ENCODE measurements around the gene ABI3.

The ABI3 gene

DNA sequence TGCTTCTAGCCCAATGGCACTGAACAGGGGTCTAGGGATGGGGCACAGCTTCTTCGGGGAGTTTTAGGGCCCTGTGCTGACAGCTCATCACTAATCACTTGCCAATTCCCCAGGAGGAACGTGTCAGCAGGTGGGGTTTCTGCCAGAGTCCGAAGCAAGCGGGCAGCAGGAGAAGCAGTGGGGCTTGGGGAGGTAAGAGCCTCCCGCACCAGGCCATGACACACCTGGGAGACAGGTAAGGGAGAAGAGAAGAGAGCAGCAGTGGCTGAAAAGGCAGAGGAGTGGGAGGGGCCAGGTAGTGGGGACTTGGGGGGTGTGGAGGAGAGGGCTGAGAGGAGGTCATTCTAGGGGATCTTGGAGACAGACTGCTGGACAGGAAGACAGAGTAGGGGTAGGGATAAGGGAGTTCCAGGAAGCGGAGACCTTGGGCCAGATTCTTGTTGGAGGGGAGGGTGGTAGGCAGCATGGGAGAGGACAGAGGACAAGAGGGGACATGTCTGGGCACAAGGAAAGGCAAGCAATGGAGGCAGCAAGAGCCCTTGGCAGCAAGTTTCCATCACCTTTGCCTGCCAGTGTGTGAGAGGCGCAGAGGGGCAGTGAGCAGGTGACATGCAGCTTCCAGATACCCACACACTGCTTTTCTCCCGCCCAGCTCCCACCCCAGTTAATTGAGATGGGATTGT, 15.2 kb downstream of the ABI3 start:
- DNase-seq (ENCODE audit: low read depth in 2 of 2) = no peak

DNA sequence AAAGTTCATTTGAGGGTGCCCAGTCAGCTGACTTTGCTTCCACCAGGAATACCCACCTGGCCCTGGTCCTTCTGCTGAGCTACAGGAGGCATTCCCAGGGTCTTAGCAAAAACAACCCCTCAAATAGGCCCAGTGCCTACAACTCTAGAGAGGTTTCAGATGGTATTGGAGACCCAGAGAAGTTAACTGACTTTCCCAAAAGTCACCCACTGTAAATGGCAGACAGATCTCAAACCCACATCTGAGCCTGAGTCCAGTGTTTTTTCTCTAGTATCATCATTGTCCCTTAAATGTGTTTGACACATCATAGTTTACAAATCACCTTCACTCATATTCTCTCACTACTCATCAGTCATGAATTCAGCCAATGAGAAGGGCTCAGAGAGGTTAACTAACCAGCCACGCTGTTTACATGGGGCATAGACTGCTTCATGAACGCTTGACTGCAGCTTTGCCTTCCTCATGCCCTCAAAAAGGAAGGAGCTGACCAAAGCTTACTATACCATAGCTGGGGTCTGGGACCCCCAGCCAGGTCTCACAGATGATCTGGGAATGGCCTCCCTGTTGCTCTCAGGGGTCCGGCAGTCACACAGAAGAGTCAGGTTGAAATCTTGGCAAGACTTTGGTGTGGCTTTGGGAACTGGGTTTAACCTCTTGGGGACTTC, 16.4 kb downstream of the ABI3 start:
- no peak for DNase-seq (ENCODE audit: low read depth in 2 of 2)

DNA sequence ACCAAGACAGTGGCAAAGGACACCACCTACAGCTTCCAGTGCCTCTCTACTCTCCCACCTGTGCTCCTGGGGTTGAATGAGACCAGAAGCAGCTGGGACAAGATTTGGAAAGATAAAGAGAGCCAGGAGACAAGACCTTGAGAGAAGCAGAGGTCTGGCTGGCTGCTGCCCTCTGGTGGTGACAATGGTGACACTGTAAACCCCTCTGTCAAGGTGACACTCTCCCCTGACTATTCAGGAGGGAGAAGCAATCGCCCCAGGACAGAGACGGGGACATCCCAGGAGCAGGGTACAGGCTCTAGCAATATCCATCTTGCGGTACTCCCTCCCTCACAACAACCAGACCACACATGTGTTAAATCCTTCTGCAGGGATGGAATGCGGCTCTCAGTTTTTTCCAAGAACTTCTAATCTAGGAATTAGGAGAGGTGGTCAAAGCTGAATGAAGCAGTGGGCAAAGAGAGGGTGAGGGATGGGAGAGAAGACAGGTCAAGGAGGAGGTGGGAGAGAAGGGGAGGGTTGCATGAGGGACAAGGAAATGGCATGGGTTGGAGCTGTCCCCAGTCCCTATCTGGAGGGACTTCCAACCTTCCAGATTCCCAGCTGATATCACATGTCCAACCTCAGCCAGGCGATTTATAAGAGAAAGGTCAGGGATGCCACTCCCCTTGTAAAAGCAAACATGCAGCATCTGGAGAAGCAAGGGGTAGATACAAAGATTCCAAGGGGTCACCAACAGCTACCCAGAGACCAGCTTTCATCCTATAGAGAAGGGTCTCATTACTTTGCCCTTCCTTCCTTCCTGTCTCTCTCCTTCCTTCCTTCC, 17.1 kb downstream of the ABI3 start:
- peak; percentile 60 to 67 for DNase-seq (ENCODE audit: low read depth in 2 of 2)

DNA sequence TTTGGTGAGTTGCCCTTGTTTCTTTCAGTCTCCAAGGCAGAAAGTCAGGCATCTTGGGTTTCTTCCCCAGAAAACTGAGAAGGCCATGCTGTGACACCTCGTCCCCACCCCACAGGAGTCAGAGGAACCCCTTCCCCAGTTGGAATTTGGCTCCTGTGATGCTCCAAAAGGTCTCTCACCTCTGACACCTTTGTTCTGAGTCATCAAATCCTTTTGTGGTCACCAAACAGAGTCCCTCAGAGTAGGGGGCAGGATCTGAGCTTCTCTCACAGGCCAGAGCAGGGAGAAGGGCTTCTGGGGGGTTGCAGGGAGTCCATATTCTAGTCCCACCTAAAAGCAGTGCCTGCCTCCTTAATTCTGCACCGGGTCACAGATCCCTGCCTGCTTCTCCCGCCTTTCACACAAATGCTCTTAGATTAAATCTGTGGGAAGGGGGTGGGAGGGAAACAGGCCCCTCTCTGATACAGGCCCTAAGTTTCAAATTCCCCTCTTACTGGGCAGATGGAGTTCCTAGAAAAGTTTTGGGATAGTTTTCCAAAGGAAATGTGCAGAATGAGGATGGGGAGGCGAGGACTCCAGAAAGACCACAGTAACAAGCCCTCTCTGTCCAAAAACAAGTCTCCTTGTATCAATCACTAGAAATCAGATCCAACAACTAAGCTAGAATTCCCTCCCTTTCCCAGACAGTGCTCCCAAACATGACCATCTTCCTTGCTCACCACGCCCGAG, 18.7 kb downstream of the ABI3 start:
- DNase-seq (ENCODE audit: low read depth in 2 of 2) = no peak

DNA sequence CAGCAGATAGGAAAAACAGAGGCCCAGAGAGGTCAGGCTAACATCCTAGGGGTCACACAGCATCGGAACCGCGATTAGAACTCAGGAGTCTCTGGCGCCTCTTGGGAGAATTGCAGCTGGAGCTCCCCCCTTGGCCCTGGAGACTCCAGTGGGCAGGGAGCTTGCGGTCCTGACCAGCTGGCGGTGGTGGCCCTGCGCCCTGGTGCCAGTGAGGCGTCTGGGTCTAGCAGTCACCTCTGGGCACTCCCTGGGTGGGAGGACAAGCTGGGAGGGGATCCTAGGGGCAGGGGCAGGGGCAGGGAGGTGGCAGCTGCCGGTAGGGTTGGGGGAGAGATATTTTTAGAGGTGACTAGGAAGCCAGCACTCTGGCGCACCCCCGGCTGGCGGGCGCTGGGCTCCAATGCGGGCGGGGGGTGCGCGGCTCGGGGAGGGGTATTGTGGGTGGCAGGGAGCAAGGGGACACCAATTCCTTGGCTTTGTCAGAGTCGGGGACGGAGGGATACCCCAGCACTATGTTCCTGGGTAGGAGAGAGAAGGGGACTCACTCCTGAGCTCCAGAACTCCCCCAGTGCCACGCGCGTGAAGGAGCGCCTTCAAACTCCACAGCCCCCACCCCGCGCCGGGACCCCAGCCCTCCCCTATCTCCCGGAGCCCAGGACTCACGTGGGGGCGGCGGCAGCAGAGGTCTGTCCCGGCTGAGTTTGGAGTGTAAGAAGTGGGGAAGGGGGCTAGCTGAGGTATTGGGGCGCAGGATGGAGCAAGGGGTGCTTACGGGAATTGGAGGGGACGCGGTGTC, 19.5 kb downstream of the ABI3 start:
- DNase-seq (ENCODE audit: low read depth in 2 of 2) = no peak

DNA sequence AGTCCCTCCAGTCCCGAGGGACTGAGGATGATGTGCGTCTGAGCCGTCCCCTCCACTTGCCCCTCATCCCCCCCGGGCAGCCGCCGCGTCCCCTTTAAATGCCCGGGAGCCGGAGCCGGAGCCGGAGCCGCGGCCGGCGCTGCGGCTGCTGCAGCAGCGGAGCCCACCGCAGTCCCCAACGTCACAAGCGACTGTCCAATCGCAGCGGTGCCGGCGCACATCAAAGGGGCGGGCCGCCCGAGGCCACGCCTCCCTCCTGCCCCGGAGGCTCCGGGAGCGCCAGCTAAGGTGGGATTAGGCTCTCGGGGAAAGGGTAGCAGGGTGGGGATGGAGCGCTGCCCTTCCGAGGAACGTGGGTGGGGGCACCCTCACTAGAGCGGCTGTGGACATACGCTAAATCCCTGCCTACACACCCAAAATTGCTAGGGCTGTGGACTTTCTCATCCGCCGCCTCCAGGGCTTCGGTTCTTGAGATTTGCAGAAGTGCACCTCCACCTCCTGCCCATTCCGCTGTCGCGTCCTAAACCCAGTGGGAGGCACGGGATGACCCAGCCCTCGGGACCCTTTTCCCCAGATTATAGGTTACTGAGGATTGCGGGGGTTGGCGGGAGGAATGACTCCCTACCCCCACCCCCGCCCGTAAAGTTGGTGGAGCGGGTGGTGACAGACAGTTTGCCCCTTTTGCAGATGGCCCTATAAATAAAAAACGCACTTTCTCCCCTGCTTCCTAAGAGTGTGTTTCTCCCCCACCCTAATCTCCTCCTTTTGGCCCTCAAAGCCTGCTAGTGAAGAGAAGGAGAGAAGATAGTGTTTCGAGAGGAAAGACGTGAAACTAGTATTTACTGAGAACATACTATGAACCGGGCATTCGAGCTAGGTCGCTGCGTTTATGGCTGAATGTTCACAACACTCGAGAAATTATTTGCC, 20.4 kb downstream of the ABI3 start, which contains the start of gene PHOSPHO1:
Gene PHOSPHO1 (minus strand): TSS at position 152 of the 927 bp plus-strand sequence. CDS start 4,096 bp downstream, outside the sequence.
- peak; percentile 48 to 73 for DNase-seq (ENCODE audit: low read depth in 2 of 2)

DNA sequence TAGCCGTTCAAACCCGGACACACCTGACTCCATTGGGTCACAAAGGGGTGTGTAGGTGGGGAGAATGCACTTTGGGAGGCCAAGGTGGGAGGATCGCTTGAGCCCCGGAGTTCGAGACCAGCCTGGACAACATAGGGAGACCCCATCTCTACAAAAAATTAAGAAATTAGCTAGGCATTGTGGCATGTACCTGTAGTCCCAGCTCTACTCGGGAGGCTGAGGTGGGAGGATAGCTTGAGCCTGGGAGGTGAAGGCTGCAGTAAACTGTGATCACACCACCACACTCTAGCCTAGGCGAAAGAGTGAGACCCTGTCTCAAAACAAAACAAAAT, 21.0 kb downstream of the ABI3 start:
- DNase-seq (ENCODE audit: low read depth in 2 of 2) = no peak

DNA sequence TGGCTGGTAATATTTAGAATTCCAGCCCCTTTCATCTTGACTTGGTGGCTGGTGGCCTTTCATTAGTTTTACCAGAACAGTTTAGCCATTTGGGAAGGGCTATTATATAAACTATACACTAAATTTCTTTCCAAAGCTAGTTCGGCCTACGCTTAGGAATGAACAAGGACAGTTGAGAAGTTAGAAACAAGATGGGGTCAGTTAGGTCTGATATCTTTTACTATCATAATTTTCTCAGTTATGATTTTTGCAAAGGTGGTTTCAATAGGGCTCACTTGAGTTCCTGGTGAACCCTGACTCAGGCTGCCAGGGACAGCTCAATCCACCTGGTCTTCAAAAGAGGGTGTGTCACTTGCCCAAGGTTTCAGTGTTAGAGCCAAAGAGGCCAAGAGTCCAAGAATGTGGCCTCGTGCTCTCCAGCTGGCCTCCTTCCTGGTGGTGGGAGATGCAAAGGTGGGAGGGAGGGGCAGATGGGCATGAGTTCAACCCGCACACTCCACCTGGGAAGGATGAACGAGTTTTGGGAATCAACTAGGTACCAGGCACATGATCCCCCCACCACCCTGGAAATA, 24.1 kb downstream of the ABI3 start:
- no peak for DNase-seq (ENCODE audit: low read depth in 2 of 2)

DNA sequence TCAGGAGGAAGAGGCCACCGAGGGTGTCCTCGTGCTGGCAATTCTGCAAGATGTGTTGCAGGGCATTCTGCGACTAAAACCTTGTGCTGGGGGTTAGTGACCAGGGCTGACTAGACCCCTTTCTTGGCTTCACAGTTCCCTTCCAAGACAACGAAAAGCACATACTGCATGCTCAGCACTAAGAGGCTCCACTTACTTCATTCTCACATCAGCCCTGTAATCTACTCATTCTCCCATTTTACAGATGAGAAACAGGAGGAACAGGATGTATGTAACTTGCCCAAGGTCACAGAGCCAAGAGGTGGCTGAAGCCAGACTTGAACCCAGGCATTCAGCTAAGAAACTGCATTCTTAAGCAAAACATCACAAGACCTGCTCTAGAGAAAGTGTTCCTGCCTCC, 25.4 kb downstream of the ABI3 start:
- DNase-seq (ENCODE audit: low read depth in 2 of 2) = no peak

DNA sequence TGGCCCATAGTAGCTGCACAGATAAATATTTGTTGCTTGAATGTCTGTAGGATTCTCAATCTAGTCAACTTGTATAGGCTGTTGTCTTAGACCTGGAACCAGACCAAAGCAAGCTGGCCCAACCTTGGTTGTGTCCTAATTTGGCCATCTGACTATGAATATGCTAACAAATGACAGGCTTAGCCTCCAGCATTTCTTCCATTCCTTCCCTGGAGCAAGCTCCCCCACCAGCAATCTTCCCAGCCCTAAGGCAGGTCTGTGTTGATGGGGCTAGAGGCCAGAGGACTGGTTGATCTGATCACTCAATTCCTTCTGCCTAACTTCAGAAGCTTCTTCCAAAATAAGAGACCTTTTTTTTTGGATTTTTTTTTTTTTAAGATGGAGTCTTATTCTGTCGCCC, 29.5 kb downstream of the ABI3 start:
- no peak for DNase-seq (ENCODE audit: low read depth in 2 of 2)

DNA sequence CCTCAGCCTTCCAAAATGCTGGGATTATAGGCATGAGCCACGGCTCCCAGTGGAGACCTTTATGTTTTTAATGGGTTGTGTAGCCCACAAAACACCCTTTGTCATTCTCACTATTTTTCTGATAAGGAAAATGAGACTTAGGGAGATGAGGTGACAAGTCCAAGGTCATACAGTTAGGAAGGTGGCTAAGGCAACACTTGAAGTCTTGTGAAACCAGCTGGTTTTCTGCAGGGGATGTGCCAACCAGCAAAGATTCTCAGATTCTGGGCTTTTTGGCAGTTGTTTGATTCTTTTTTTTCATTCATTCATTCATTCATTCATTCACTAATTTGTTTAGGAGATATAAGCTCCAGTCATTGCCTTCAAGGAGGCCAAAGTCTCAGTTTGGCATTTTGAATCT, 30.1 kb downstream of the ABI3 start:
- no peak for DNase-seq (ENCODE audit: low read depth in 2 of 2)

DNA sequence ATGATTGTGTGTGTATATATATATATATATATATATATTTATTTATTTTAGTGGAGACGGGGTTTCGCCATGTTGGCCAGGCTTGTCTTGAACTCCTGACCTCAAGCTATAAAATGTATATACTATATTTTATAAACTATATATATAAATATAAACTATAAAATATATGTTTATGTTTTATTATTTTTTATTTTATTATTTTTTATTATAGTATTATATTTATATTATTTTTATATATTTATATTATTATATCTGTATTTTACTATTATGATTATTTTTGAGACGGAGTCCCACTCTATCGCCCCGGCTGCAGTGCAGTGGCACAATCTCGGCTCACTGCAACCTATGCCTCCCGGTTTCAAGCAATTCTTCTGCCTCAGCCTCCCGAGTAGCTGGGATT, 30.5 kb downstream of the ABI3 start:
- no peak for DNase-seq (ENCODE audit: low read depth in 2 of 2)

DNA sequence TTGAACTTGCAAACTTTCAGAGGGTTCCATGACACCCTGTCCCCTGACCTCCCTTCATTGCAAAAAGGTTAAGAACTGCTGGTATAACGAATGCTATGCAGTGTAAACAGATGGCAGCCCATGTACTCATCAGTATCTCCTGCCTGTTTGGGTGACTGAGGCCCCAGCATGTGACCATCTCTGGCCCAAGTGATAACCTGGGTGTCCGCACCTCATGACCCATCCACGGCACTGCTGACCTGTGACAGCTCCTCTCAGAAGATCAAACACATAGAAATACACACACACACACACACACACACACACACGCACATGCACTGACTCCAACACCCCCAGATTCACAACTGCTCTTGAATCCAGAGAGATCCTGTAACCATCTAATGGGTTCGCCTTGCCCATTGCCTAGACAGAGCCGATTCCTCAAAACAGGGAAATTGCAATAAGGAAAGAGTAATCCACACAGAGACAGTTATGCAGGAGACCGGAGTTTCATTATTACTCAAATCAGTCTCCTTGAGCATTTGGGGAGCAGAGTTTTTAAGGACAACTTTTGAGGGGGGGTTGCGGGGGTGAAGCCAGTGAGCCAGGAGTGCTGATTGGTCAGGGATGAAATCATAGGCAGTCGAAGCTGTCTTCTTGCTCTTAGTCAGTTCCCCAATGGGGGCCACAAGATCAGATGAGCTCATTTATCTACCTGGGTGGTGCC, 31.3 kb downstream of the ABI3 start:
- DNase-seq (ENCODE audit: low read depth in 2 of 2) = no peak

DNA sequence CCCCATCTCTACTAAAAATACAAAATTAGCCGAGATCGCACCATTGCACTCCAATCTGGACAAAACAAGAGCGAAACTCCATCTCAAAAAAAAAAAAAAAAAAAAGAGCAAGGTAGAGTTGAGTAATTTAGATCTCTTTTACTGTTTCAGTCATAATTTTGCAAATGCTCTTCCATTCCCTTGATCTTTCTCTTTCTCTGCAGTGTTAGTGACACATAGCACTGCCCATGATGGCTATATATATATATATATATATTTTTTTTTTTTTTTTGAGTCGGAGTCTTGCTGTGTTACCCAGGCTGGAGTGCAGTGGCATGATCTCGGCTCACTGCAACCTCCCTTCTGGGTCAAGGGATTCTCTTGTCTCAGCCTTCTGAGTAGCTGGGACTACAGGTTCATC, 32.3 kb downstream of the ABI3 start:
- DNase-seq (ENCODE audit: low read depth in 2 of 2) = no peak

DNA sequence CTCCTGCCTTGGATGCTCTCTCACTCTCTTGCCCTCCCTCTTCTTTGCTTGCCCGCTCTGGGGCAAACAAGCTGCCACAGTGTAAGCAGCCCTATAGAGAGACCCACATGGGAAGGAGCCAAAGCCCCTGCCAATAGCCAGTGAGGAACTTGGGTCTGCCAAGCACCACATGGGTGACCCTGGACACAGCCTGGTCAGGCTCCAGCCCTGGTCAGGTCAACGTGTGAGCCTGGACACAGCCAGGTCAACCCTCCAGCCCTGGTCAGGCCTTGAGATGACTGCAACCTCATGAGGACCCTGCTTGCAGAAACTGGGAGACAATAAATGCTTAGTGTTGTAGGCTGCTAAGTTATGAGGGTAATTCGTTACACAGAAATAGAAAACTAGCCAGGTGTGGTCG, 34.3 kb downstream of the ABI3 start:
- no peak for DNase-seq (ENCODE audit: low read depth in 2 of 2)

DNA sequence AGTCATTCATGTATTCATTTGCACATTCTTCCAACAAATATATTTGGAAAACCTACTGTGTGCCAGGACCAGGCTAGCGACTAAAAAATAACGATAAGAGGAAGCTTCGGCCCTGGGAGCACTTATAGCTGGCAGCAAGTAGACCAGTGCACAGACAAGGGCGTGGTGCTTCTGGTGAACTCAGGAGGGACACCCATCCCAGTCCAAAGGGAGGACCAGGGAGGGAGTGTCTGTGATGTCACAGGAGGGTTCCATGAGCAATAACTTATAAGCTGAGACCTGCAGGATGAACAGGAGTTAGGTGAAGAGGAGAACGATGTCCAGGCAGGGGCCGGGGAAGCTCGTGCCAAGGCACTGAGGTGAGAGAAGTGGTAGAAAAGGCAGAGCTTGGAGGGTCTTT, 37.4 kb downstream of the ABI3 start:
- DNase-seq (ENCODE audit: low read depth in 2 of 2) = no peak

DNA sequence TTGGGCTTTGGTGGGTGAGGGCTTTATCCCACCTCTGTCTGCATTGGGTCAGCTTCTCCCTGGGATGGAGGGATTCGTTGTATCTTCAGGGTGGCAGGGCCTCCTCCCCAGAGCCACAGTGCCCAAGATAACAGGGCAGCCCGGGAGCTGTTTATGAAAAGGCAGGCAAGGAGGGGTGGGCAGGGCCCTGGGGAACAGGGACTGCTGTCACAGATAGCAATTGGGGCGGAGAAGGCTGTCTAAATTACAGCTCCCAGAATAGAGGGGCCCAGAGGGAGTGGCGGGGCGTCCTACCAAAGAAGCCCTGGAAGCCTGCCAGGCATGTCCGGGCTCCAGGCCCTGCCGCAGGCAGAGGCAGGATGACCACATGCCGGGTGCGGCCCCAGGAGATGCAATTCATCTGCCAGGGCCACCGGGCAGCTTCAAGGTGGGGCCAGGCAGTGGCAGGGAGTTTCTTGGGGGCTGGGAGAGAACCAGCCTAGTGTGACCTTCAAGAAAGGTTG, 38.8 kb downstream of the ABI3 start:
- no peak for DNase-seq (ENCODE audit: low read depth in 2 of 2)

DNA sequence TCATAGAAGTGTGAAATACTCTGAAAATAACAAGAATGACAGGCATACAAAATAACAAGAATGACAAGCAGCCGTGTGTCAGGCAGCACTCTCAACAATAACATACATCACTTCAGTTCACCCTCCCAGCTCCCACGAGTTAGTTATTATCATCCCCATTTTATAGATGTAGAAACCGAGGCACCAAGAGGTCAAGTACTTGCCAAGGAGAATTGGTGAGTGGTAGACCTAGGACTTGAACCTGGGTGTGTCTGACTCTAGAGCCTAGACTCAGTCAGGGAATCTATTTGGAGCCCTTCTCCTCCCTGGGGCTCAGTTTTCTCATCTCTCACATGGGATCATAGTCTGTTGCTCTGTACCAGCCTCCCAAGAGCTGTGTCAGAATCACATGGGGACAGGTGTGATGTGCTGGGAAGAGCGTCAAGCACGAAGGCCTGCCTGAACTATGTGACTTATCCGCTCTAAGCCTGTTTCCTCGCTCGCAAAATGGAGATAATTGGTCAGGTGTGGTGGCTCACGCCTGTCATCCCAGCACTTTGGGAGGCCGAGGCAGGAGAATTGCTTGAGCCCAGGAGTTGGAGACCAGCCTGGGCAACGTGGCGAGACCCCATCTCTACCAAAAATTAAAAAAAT, 39.5 kb downstream of the ABI3 start:
- DNase-seq (ENCODE audit: low read depth in 2 of 2) = no peak
